NCI-H1048 (cell line): ENCODE data around the gene POU2F1.
"Not testable (repeated sequence)": the region's sequence is repeated elsewhere in the genome, so short reads cannot be mapped to it uniquely, and the experiment has no call there.

ENCODE experiments used
- DNase-seq: peaks from one replicate; lab custom pipeline; 2025; lab: John Stamatoyannopoulos, UW

Gene POU2F1

DNA sequence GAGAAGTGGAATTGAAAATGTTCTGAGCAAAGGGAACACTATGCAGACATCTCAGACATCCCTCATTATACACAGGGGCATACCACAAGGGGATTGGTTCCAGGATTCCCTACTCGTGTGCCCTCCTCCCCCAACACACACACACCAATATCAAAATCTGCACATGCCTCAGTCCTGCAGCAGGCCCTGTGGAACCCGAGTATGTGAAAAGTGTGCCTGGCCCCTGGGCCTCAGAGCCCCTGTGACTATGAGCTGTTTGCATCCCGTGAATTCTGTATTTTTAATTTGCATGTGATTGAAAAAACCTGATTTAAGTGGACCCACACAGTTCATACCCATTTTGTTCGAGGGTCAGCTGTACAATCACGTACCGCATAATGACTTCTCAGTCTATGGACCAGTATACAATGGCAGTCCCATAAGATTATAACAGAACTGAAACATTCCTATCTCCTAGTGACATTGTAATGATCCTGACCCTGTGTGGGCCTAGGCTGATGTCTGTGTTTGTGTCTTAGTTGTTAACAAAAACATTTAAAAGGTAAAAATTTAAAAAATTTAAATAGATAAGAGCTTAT, 11.3 kb downstream of the POU2F1 start:
- DNase-seq, result no peak

DNA sequence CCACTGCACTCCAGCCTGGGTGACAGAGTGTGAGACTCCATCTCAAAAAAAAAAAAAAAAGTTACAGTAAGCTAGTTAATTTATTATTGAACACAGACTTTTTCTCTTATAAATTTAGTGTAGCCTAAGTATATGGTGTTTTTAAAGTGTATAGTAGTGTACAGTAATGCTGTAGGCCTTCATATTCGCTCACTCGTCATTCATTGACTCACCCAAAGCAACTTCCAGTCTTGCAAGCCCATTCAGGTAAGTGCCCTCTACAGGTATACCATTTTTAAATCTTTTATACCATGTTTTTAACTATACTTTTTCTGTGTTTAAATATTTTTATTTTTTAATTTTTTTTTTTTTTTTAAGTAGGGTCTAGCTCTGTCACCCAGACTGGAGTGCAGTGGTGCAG, 12.1 kb downstream of the POU2F1 start:
- DNase-seq, result no peak

DNA sequence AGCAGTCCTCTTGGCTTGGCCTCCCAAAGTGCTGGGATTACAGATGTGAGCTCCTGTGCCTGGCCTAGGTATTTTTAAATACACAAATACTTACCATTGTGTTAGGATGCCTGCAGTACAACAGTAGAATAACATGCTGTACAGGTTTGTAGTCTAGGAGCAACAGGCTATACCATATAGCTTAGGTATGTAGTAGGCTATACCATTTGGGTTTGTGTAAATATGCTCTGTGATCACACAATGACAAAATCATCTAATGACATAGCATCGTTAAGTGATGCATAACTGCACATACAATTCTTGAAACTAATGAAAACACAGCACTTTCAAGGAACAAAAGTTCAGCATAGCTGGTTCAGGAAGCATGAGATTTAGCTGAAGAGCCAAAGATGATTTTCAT, 12.7 kb downstream of the POU2F1 start:
- no peak for DNase-seq

DNA sequence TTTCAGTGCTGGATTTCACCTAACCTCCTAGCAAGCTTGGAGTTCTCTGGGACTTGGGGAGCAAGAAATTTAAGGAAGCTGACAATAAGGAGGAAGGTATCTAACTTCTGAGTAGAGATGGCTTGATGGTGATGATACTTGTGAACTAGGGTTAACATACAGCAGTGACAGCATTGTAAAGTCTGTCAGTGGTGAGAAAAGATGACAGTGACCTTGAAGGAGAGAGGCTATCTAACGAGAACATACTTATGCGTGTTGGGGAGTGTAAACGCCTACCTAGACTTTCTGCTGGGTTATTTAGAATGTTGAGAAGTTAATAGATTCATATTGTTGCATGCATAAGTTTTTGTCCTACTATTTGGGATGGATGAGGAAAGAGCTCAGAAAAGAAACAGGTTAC, 16.3 kb downstream of the POU2F1 start:
- no peak for DNase-seq

DNA sequence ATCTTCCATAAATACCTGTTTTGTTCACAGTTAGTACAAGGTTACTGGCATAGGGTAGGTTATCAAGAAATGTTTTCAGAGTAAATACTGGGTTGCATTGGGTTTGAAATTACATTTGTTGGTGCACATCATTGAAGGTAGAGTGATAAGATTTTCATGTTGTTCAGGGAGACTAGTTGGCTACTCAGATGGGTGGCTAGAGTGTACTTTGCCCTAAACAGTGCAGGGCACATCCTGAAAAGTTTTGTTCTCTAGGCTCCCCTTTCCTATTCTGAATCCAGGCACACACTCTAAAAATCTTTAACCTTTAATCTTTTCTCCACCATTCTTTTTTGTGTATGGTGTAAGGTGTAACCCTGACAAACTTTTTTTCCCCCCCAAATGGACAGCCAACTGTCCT, 18.0 kb downstream of the POU2F1 start:
- no peak for DNase-seq

DNA sequence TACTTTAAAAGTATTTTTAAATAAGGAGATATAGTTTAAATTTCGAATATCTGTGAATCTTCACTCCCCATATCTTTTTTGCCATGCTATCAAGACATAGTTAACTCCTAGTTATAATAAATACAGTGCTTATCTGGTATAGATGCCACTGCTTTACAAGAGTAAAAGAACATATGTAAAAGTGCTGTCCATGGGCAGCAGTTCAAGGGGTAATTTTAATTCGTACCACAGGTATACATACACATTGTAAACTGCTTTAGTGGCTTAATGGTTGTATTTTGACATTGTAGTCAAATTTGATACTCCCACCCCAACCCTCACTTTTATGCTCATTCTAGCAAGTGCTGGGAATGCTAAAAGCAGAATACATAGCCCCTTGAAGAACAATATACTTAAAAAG, 18.6 kb downstream of the POU2F1 start:
- no peak for DNase-seq

DNA sequence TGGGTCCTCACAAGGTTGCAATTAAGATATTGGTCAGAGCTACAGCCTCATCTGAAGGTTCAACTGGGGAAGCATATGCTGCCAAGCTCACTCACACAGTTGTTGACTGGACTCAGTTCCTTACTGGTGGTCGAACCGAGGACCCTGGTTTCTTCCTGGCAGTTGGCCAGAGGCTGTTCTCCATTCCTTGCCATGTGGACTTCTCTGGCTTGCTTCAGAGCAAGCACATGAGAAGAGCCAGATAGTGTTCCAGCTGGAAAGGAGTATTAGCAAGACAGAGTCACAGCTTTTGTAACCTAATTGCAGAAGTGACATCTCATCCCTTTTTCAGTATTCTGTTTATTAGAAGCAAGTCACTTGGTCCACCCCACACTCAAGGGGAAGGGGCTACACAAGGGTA, 23.6 kb downstream of the POU2F1 start:
- no peak for DNase-seq

DNA sequence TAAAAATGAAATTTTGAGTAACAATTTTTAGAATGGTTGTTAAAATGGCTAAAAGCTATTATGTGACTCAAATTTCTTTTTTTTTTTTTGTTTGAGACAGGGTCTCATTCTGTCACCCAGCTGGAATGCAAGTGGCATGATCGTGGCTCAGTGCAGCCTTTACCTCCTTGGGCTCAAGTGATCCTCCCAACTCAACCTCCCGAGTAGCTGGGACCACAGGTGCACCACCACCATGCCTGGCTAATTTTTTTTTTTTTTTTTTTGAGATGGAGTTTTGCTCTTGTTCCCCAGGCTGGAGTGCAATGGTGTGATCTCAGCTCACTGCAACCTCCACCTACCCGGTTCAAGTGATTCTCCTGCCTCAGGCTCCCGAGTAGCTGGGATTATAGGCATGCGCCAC, 24.5 kb downstream of the POU2F1 start:
- DNase-seq, result not testable (repeated sequence)

DNA sequence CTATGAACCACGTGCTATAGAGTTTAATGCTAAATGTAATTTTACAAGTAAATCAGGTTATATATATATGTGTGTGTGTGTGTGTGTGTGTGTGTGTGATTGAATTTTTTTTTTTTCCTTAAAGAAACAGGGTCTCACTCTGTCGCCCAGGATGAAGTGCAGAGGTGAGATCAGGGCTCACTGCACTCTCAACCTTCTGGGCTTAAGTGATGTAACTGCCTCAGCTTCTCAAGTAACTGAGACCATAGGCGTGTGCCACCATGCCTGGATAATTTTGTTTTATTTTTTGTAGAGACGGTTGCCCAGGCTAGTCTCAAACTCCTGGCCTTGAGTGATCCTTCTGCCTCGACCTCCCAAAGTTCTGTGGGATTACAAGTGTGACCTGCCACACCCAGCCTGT, 26.3 kb downstream of the POU2F1 start:
- no peak for DNase-seq

DNA sequence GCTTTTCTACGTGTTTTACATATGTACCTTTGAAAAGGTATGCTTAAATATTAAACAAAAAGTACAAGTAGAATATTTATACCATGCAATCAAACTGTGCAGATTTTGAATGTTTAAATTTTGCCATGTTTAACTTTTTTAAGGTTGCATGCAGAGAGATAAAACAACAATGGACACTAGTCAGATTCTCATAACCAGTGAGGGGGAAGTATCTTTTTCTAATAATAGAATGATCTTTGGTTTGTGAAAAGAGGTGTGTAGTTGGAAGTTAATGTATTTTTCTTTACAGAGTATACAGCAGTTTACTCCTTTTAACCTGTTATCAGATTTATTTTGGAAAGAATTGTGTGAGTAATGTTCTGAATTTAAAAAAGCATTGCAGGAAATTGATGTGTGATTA, 27.1 kb downstream of the POU2F1 start:
- DNase-seq, result no peak

DNA sequence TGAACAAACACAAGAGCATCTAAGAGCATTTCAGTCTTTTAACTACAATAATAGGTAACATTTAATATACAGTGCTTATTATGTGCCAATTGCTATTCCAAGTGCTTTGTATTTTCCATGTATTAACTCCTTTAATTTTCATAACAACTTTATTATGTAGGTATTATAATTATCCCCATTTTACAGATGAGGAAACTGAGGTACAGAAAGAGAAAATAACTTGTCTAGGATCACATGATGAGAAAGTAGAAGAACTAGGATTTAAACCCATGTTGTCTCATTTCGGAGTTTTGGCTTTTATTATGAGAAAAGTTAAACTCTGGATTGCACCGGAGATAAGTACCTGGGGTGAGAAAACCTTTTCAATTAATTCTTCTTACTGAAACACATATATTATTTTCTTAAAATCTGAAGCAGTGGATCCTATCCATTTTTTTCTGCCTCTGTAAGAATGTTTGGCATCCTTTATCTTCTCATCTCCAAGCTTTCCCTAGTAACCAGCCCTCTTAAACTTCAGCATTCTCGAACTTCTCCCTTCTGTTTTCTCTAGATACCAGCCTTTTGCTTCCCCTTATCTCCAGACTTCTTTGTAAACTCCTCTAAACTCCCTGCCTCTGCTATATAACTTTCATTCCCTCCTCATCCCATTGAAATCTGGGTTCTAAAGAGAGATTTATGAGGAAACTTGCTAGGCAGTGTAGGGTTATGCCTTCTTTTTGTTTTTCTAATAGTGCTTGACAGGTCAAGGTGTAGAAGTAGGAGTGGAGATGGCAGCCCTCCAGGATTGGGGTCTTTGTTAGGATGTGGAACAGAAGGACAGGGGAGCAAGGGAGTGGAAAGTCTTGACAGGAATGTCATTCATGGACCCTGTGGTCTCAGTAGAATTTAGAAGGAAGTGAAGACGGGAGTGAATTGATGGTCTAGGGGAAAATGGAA, 28.3 kb downstream of the POU2F1 start:
- DNase-seq, result no peak

DNA sequence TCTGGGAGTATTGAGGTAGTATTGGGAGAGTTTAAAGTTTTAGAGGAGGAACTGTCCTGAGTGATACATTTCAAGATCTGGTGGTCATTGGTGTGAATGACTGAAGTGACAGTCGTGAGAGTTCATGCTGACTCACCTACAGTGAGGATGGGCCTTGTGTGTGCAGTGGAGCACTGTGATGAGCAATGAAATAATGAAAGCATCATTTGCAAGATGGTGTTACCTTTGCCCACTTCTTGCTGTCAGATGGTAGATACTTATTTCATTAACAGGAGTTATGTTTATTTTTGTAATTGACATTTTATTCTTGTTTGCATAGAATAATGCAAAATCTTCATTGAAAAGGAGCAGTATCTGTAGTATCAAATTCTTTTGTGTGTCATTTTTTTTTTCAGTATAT, 29.0 kb downstream of the POU2F1 start:
- DNase-seq, result no peak

DNA sequence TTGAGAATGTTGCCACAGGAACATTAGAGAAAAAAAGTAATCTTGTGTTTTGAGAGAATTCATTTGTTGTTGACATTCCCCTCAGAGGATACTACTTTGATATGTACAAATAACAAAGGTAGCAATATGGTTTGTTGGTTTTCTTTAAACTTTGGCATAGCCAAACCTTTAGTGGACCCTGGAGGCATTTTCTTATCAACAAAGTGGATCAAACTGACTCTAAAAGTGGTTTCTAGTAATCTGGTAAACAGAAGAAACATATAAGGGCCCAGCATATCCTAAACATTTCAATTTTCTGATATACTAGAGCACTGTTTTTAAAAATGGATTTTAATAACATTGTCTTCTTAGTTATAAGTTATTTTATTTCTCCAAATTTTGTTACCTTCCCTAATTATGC, 29.8 kb downstream of the POU2F1 start:
- no peak for DNase-seq

DNA sequence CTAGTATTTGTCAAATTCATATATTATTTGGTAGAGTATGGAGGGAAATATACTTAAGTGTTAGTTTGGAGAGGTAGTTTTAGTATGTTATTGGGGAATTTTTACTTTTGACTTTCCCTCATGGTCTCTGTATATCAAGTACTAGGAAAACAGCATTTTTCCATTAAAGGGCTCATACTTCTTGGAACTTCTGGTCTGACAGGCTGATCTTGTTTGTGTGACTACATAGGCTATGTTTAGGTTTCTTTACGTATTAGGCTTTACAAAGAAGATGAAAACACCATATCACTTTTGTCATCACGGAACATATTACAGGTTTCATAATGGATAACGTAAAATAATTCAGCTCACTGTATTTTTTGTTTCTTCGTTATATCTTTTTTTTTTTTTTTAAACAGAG, 30.8 kb downstream of the POU2F1 start:
- no peak for DNase-seq

DNA sequence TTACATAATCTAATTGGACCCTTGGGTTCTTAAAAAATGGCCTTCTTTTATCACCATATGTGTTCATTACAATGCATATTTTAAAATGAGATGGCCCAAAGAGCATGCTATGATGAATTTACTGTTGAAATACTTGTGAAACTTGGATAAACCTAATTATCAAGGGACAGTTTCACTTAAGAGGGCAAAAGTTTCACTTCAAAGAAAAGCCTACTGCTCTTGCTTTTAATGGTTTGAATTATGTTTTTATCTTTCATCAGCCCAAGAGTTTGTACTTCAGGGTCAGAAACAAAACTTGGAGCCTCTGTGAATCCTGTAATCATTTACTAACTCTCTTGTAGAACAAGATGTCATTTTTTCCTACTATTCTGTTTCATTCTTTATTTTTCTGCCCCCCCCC, 32.3 kb downstream of the POU2F1 start:
- DNase-seq, result no peak

DNA sequence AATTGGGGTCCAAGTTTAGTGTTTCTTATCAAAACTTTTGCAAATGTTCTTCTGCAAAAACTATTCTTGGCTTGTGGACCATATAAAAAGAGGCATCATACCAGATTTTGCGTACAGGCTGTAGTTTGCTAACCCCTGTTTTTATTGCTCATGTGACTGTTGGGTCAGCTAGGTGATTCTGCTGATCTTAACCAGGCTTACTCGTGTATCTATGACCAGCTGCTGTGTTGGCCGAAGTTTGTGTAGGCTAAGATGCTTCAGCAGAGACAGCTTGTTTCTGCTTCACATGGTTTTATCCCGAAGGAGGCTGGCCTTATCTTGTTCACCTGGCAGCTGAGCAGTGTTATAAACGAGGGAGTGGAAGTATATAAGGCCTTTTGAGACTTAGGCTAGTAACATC, 38.2 kb downstream of the POU2F1 start:
- DNase-seq, result no peak

DNA sequence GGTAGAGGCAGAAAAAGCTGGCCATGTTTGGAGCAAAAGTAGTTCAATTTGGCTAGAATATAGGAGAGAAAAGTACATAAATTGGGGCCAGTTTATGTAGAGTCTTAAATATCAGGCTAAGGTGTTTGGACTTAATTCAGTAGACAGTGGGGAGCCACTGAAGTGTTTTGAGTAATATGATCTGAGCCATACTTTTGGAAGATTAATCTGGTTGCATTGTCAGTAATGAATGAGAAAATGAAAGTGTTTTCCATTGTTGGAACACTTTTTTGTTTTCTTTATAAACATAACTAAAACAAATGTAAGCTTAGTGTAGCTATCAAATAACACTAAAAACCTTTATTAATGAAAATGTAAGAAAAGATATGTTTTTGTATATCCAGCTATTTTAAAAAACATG, 42.1 kb downstream of the POU2F1 start:
- DNase-seq, result no peak

DNA sequence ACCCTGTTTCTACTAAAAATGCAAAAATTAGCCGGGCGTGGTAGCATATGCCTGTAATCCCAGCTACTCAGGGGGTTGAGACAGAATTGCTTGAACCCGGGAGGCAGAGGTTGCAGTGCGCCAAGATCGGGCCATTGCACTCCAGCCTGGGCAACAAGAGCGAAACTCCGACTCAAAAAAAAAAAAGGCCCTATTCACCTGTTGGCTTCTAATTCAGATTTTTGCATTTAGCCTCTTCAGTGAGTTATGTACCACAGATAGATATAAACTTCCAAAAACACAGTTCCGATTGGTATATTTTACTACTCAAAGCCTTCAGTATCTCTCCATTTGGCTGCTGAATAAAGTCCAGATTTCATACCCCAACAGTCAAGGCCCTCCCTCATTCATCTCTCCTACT, 42.7 kb downstream of the POU2F1 start:
- DNase-seq, result no peak

DNA sequence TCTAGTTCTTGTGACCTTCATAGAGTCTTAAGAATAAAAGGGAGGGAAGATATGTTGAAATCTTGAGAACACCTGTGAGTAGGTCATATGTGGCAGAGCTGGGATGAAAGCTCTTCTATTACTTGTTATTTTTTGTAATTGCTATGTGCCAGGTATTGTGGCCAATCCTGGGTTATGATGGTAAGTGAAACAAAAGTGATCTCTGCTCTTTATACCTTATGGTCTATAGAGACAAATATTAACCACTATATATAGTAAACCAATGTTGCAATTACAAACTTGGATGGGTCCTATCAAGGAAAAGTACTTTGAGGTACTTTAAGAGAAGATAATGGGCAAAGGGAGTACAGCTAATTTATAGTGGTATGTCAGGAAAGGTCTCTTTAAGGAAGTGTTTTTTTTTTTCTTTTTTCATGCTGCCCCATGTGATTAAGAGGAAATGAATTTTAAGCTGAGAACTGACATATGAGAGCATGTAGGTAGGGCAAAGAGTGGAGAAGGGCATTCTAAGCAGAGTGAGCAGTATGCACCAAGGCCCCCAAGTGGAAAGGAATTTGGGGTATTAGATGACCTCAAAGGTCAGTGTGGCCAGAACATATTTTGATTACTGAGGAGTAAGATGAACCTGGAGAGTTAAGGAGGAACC, 43.3 kb downstream of the POU2F1 start:
- no peak for DNase-seq

DNA sequence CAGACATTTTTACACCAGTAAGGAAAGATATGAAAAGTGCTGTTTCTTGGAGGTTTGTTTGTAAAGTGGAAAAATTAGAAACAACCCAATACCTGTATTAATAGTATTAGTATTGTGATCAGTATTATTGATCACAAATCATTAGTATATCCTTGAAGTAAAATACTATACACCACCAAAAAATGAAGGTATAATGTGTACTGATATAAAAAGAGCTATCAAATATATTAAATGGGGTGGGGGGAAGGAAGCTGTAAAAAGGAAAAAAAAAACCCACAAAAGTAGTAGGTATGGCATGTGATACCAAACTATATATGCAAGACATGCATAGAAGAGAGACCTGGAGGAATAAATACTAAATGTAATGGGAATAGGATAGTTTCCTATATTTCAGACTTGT, 46.3 kb downstream of the POU2F1 start:
- no peak for DNase-seq

DNA sequence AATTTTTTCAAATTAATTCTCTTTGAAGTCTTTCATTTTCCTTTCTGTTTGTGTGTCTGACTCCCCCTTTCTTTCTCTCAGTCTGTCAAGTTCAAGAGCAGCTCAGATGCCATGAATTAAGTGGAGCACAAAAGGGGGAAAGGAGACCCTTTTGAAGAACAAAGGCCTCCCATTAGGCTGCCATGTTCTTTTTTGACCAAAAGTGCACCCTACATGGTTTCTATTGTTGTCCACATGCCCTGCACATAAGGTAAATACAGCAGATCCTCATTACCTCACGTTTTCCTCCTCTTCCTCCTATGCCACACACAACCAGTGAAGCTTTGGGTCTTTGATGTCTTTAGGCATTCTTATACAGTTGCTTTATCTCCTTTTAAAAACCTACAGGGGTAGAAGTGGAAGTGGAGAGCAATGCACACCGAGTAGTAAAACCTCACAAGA, 47.7 kb downstream of the POU2F1 start:
- no peak for DNase-seq

DNA sequence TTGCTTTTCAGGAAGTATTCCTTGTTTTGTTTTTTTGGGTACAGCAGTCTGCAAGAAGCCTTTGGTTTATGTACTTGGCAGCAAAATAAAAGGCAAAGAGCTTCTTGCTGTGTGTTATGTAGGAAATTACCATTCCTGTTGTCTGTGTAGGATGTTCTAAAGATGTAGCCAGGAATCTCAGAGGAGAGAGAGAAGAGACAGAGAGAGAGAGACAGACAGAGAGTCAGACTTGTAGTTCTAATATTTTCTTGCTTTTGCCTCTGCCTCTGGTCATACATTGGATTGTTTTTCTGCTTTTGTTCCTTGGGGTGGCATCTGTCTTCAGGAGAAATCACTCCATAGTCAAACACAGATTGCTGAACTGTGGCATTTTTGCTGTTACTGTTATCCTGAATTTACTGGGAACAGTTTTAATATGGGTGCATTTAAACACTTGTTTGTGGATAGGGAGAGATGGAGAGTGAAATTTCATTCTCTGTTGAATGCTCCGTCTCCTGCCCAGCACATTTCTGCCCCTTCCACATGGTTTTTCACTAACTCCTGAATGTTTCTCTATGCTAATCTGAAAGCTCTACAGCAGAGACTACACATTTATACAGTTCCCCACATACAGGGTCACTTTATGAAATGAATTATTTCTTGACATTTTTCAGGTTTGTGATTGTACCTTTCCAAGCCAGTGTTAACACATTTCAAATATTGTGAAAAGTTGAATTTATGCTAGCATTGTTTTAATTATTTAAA, 49.8 kb downstream of the POU2F1 start:
- no peak for DNase-seq
